ENCODE data around the gene LAPTM4A. TPM values are rescaled to one million over a fixed set of nuclear protein-coding genes. Genes with fewer than 3 reads are reported as not detected.
A peak's percentile ranks its signal among the peaks of the same experiment; 100 is the strongest.
"Not testable (repeated sequence)": the region's sequence is repeated elsewhere in the genome, so short reads cannot be mapped to it uniquely, and the experiment has no call there.

The LAPTM4A gene
- total and polyA plus RNA-seq, 2 donors from 2014 or later, result 330 to 365 TPM

GRCh38 chr2:20089715-20090464 is 38.5 kb upstream of the LAPTM4A start:
- Histone ChIP-seq H3K27ac (ENCODE audit: low read depth in 2 of 2, low read length in 2 of 2) (no peak overlapping the region), H3K9ac (ENCODE audit: low read length in 3 of 3) (no peak overlapping the region), H3K4me3 (ENCODE audit: low read length in 3 of 3) (no peak overlapping the region), H3K4me1 (ENCODE audit: control insufficient read depth in 2 of 3, insufficient read depth in 2 of 3, low read depth in 1 of 3, low read length in 3 of 3) (peaks cover 0 to 10% (median 7%) of the 10 kb centered on the region in 3 donors), H3K27me3 (ENCODE audit: control insufficient read depth, insufficient read depth, low read length) (no peaks in the 10 kb centered on the region), H3K36me3 (ENCODE audit: control insufficient read depth in 2 of 3, insufficient read depth in 3 of 3, low read length in 3 of 3) (no peaks in the 10 kb centered on the region), H3K9me3 (ENCODE audit: control insufficient read depth in 2 of 3, insufficient read depth in 1 of 3, low read length in 3 of 3) (no peaks in the 10 kb centered on the region)
- no peak for FAIRE-seq
- TF ChIP-seq, protein P1, sequence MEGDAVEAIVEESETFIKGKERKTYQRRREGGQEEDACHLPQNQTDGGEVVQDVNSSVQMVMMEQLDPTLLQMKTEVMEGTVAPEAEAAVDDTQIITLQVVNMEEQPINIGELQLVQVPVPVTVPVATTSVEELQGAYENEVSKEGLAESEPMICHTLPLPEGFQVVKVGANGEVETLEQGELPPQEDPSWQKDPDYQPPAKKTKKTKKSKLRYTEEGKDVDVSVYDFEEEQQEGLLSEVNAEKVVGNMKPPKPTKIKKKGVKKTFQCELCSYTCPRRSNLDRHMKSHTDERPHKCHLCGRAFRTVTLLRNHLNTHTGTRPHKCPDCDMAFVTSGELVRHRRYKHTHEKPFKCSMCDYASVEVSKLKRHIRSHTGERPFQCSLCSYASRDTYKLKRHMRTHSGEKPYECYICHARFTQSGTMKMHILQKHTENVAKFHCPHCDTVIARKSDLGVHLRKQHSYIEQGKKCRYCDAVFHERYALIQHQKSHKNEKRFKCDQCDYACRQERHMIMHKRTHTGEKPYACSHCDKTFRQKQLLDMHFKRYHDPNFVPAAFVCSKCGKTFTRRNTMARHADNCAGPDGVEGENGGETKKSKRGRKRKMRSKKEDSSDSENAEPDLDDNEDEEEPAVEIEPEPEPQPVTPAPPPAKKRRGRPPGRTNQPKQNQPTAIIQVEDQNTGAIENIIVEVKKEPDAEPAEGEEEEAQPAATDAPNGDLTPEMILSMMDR (IDR thresholded peaks at IDR 0.05; ENCODE audit: borderline replicate concordance, extremely low read depth, insufficient read depth), result no peak
- intact Hi-C loops (cut with DNase I), result loop anchor here (10.0 kb wide), 1 partner anchor 75 kb away; the partner anchor contains the start of gene MATN3
- no peak for DNase-seq

- H3K9ac ChIP-seq (ENCODE audit: low read length in 3 of 3); DNase-seq; intact Hi-C loops (cut with DNase I); H3K36me3 ChIP-seq (ENCODE audit: control insufficient read depth in 2 of 3, insufficient read depth in 3 of 3, low read length in 3 of 3); FAIRE-seq; H3K27ac ChIP-seq (ENCODE audit: low read depth in 2 of 2, low read length in 2 of 2); H3K4me1 ChIP-seq (ENCODE audit: control insufficient read depth in 2 of 3, insufficient read depth in 2 of 3, low read depth in 1 of 3, low read length in 3 of 3); H3K27me3 ChIP-seq (ENCODE audit: control insufficient read depth, insufficient read depth, low read length); H3K4me3 ChIP-seq (ENCODE audit: low read length in 3 of 3); H3K9me3 ChIP-seq (ENCODE audit: control insufficient read depth in 2 of 3, insufficient read depth in 1 of 3, low read length in 3 of 3): not testable (repeated sequence)
Measured at GRCh38 chr2:20085909-20086308, 34.5 kb upstream of the LAPTM4A start.

- FAIRE-seq; H3K9me3 ChIP-seq (ENCODE audit: control insufficient read depth in 2 of 3, insufficient read depth in 1 of 3, low read length in 3 of 3); H3K4me3 ChIP-seq (ENCODE audit: low read length in 3 of 3); intact Hi-C loops (cut with DNase I); H3K4me1 ChIP-seq (ENCODE audit: control insufficient read depth in 2 of 3, insufficient read depth in 2 of 3, low read depth in 1 of 3, low read length in 3 of 3); H3K36me3 ChIP-seq (ENCODE audit: control insufficient read depth in 2 of 3, insufficient read depth in 3 of 3, low read length in 3 of 3); H3K27me3 ChIP-seq (ENCODE audit: control insufficient read depth, insufficient read depth, low read length); H3K9ac ChIP-seq (ENCODE audit: low read length in 3 of 3); H3K27ac ChIP-seq (ENCODE audit: low read depth in 2 of 2, low read length in 2 of 2): not testable (repeated sequence)
- peak in 1 of 5 donors; percentile 2 for DNase-seq
Measured at GRCh38 chr2:20082812-20083211, 31.4 kb upstream of the LAPTM4A start.

GRCh38 chr2:20081841-20082240 is 30.4 kb upstream of the LAPTM4A start:
- no peak overlapping the region for H3K4me3 ChIP-seq (ENCODE audit: low read length in 3 of 3)
- H3K27me3 ChIP-seq (ENCODE audit: control insufficient read depth, insufficient read depth, low read length), result no peaks in the 10 kb centered on the region
- TF ChIP-seq, protein P1 (IDR thresholded peaks at IDR 0.05; ENCODE audit: borderline replicate concordance, extremely low read depth, insufficient read depth), result no peak
- H3K9ac ChIP-seq (ENCODE audit: low read length in 3 of 3), result no peak overlapping the region
- H3K4me1 ChIP-seq (ENCODE audit: control insufficient read depth in 2 of 3, insufficient read depth in 2 of 3, low read depth in 1 of 3, low read length in 3 of 3), result no peaks in the 10 kb centered on the region
- no peaks in the 10 kb centered on the region for H3K36me3 ChIP-seq (ENCODE audit: control insufficient read depth in 2 of 3, insufficient read depth in 3 of 3, low read length in 3 of 3)
- no peak overlapping the region for H3K27ac ChIP-seq (ENCODE audit: low read depth in 2 of 2, low read length in 2 of 2)
- intact Hi-C loops (cut with DNase I), result no loop called here
- FAIRE-seq, result no peak
- no peak for DNase-seq
- peaks cover 0 to 3% (median 0%) of the 10 kb centered on the region in 3 donors for H3K9me3 ChIP-seq (ENCODE audit: control insufficient read depth in 2 of 3, insufficient read depth in 1 of 3, low read length in 3 of 3)
